ENCODE data around the gene CXorf49B.
"Not testable (repeated sequence)": the region's sequence is repeated elsewhere in the genome, so short reads cannot be mapped to it uniquely, and the experiment has no call there.

GRCh38 chrX:71806450-71806849 is 43.3 kb downstream of the CXorf49B start:
- TF ChIP-seq CTCF (IDR thresholded peaks at IDR 0.05 in 8 of 11, conservative IDR thresholded peaks at IDR 0.05 in 3 of 11); POLR2A (IDR thresholded peaks at IDR 0.05): not testable (repeated sequence)
